GM18519 (cell line): ENCODE data around the gene PELI2.

Source experiments
- ATAC-seq: cut with Tn5 transposase; IDR thresholded peaks from one replicate; pipeline ENCODE4 v1.9.1; 2021; ENCODE audit warnings: mild to moderate bottlenecking, moderate library complexity; ENCODE audit not compliant: unreplicated experiment, low FRiP score

Gene PELI2

DNA sequence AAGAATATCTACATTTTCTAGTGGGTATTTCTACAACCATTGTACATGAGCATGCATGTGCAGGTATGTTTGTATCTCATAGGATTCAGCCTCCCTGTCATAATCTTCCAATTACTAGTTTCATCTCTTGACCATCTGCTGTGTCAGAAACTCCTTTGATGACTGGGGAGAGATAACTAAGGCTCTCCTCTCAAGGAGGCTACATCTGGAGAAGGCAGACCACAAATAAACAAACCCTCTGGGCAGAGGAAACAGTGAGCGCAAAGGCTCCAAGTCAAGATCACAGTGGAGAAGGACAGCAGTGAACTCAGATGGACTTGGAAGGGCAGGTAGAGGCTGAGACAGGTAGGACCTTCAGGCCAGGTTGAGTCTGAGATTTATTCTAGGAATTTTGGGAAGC lies 166.4 kb downstream of the PELI2 start:
- no peak for ATAC-seq

DNA sequence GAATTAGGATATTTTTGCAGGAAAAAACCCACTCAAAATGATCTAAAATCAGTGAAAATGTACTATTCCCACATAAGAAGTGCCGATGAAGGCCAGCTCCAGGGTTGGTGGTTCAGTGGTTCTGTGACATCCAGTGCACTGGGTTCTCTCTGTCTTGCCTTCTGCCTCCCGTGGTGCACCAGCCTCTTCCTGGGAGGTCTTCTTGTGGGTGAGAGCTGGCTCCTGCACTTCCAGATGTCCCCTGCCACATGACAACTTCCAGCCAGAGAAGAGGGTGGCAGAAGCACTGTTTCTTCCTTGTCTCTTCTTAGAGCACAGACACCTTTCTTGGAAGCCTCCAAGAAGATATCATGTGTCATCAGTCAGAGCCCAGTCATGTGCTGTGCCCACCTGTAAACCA lies 170.9 kb downstream of the PELI2 start:
- no peak for ATAC-seq

DNA sequence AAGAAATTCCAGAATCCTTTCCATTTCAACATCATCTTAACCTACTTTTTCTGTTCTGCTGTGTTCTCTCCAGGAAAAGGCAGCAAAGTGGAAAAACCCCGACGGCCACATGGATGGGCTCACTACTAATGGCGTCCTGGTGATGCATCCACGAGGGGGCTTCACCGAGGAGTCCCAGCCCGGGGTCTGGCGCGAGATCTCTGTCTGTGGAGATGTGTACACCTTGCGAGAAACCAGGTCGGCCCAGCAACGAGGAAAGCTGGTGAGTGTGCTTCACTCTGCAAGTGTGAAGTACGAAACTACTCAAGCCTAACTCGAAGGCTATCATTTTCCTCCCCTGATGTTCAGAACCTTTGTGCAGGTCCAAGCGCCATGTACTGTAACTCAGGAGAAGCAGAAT lies 172.0 kb downstream of the PELI2 start:
- ATAC-seq, result no peak

DNA sequence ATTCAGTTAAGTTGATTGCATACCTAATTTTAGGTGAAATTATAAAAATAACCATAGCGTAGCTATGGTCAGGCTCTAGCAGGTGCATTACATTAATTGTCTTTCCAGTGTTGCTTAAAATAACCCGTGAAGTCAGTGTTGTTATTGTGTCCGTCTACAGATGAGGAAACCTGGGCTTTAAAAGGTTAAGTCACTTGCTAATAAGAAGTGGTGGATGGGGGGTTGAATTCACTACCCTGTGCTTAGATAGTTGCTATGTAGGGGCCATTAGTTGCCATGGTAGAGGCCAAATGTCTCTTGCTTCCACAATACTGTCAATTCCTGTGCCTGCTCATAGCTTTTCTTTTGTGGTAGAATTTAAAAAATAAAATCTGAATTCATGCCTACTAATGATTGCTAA lies 174.8 kb downstream of the PELI2 start:
- no peak for ATAC-seq

DNA sequence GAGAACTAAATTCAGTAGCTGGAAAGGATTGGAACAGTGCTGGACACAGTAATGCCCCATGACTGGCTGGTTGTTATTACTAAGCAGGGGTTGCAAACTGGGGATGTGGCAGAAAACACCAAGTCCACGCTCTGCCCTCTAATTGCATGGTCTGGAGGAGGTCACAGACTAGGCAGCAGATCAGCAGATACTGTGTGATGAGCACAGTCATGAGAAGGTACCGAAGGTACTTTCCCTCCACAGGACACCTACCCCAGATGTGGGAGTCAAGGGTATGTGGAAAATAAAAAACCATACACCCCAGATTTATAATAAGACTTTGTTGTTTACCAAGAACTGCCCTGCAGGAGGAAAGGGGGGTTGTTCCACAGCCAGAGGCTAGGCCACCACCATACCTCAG lies 175.3 kb downstream of the PELI2 start:
- no peak for ATAC-seq

DNA sequence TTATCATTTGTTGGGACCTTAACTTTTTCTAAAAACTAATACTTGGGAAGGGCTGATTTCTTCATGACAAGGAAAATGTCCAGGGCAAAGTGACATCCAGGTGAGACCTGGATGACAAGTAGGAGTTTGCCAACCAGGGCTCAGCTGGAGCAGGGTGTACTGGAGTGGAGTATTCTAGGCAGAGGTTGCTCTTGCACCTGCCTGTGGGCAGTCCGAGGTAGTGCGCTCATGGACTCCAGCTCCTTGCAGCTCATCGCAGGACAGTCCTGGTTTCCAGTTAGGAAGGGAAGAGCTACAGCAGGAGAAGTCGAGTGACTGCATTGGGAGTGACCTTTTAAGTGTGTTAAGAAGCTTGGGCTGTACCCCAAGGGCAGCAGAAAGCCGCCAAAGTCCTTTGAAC lies 175.9 kb downstream of the PELI2 start:
- ATAC-seq, result no peak

DNA sequence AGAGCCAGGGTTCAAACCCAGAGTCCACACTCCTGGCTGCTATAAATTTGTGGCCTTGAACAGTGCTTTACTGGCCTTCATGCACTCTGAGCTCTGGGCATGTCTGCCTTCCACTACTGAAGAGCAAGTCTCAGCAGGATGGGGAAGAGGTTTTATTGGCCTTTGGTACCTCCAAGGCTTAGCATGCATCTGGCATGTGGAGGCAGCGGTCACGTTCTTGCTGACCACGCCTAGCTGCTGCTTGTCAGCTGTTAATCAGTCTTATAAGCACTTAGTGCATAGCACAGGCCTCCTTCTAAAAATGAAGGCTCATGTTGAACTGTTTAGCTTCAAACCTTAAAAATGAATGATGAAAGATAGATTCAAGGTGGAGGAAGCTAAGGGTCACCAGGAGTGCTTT lies 177.5 kb downstream of the PELI2 start:
- no peak for ATAC-seq

DNA sequence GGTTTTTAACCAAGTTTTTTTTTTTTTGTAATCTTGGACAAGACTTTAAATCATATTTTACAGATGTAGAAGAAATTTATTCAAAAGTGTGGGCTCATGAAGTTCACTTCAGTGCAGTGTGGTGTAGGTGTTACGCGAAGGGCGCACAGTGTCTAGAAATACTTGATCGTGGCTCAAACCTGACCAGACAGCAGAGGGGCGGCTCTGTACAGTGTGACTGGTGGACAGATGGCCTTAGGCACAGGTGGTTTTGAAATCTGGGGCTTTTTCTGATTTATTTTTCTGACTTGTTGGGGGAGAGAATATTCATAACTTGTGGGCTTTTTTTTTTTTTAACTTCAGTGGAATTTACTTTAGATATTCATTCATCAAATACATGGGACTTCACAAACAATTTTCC lies 179.2 kb downstream of the PELI2 start:
- ATAC-seq, result no peak

DNA sequence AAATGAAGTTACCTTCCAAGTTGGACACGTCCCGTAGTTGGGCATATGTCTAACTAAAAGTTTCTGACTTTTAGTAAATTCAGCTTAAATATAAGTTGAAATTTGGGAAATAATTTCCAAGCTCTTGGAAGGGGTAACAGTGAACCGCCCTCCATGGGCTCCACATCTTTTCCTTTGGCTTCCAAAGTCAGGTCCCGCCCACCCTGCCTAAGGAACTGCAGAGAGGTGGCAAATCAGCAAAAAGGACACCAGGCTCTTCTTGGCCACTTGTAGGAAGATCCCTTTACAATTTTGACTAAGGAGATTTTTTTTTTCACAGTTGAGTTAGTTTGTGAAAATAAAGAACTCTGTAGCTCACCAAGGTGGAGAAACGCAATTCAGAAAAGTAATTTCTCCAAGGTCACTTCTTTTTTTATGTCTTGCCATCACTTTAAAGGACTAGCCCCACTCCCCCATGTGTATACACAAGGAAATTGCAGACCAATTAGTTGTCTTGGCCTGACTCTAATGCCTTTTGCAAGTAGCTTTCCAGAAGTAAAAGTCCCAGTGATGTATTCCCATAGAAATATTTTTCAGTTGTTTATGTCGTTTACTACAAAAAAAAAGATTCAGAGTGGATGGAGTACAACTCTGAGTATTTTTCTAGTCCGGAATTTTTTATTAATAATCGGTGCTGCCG lies 181.2 kb downstream of the PELI2 start:
- no peak for ATAC-seq

DNA sequence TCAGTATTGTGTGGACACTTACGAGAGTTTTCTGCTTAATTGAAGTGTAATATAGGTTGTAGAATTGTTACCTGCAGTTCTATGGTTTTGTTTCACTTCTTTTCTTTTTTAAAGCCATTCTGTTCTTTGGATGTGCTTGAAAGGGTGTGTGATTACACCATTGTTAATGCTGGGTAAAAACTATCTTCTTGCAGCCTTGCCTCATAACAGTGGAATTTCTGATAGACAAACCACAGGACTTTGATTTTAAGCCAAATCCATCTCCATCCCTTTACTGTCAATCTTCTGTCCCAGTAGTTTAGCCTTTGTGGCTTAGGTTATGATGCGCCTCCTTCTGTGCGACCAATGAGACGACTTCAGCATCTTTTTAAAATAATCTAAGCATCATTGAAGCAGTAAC lies 182.3 kb downstream of the PELI2 start:
- no peak for ATAC-seq

DNA sequence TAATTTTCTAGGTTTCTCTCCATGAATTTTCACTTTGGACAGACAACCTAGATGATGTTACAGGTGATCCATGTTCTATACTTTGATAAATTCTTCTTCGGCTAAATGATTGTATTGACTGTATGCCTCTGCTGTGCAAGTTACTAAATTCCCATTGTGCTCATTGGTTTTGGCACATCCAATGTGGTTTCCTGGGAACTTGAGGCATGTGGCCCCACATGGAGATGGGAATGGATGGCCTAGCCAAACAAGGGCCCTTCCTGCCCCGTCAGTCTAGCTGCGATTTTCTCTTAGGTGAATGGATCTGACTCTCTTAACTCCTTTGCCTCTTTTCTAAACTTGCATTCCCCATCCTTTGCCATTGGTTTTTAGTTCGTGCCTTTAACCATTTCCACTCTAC lies 186.2 kb downstream of the PELI2 start:
- ATAC-seq, result no peak

DNA sequence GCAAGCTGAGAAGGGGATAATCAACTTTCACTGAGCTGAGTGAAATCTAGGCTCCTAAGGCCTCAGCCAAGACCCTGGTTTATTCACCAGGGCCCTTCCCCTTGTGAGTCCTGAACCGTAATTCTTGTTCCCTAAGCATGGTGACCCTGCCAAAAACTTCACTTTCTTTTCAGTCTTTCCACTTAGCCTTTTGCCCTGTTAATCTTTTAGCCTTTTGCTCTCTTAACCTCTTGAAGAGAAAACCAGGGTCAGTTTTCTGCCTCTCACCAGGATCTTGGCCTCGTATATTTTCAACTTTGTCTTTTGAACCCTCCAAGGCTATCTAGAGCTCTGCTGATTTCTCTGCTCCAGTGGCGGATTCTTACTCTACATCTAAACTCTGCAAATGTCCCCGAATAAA lies 191.0 kb downstream of the PELI2 start:
- no peak for ATAC-seq

DNA sequence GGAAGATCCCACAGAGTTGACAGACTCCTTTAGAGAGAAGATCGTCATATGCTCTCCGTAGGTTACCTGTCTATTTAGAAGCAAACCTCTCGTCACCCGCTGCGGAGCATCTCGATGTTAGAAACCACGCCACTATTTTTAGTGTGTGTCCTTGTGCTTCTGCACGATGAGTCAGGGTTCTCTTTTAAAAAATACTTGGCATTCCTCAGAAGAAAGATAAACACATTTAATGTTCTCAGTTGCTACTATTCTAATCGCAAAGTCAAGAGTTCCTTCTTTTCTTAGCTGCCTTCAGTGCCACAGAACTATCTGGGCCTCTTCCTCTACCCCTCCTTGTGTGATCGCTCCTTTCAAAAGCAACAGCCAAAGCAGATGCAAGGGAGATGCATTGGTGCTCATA lies 192.4 kb downstream of the PELI2 start:
- ATAC-seq, result no peak

DNA sequence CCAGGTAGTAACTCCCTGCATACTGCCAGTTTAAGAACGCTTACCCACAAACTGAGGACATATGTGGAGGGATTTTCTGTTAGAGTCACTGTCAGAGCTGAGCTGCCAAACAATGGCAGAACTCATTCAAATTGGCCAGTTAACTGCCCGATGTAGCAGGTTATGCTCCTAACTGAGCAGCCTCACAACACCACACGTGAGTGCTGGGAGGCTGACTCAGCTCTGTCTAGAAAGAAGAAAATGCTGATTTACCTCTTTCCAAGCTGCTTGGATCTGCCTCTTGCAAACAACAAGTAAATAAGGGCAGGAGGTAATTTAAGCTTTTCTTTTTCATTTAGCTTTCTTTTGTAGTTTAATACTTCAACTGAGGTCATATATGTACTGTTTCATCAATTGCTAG lies 195.6 kb downstream of the PELI2 start:
- no peak for ATAC-seq

DNA sequence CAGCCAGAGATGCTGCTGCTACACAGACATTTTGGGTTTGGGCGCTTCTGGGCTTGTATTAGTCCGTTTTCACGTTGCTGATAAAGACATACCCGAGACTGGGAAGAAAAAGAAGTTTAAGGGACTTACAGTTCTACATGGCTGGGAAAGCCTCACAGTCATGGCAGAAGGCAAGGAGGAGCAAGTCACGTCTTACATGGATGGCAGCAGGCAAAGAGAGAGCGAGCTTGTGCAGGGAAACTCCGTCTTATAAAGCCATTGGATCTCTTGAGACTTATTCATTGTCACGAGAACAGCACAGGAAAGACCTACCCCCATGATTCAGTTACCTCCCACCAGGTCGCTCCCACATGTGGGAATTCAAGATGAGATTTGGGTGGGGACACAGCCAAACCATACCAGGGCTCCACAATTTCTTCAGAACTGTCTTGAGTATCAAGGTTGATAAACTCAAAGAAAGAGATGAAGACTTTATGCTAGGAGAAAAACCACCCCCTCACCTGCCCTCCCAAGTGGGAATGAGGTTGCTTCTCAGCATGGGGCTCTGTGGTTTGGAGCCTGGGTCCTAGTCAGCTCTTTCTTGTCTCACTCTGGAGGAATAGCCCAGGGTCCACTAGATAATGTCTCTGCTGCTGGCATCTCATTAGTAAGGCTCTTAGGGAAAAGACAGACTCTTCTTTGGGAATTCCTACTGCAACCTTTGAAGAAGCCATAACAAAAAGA lies 200.3 kb downstream of the PELI2 start:
- no peak for ATAC-seq

DNA sequence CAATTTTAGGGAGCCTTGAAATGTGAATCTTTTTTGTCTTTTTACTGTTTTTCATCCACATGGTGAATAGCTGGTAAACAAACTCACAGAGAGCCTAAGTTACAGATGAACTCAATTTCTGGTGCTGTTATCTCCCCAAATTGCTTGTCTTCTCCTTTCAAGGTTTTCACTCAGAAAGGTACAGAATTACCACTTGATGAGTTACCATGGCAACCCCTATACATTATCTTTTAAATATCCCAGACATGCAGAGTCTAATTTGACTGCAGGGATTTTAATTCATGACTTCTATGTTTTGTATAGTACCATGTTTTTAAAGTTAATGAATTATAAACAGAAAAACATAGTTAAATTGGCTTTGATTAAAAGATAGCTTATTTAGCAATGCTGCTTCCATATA lies 203.7 kb downstream of the PELI2 start:
- ATAC-seq, result no peak

DNA sequence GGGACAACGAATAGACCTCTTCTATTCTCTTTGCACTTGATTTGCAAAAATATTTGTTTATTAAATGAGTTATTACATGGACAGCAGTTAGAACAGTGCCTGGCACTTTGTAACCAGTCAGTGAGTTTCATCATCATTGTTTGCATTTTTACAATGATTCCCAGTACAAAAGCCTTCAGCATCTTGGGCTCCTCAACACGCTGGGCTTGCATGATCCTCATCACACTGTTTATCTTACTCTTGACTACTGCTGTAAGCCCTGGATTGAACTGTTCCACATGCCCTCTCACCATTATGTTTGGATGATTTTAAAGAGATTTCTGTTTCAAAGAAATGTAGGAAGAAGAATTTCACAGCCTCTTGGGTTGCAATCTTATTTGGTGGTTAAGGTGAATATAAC lies 204.3 kb downstream of the PELI2 start:
- no peak for ATAC-seq

DNA sequence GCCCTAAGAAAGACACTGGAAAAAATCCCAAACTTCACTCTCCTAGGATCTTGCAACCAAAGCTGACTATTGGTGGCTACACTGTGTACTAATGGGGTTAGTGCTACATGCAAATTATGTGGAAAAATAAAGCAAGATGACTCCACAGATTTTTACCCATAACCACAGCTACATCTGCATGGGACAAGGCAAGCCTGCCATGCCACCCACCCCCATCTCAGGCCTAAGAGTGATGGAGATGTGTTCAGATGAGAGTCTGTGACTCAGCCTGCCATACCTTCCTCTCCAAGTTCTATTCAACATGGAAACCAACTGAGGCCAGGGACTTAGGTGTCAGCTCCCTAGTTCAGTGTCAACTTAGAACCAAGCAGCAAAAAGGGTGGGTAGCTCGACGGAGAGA lies 206.2 kb downstream of the PELI2 start:
- no peak for ATAC-seq

DNA sequence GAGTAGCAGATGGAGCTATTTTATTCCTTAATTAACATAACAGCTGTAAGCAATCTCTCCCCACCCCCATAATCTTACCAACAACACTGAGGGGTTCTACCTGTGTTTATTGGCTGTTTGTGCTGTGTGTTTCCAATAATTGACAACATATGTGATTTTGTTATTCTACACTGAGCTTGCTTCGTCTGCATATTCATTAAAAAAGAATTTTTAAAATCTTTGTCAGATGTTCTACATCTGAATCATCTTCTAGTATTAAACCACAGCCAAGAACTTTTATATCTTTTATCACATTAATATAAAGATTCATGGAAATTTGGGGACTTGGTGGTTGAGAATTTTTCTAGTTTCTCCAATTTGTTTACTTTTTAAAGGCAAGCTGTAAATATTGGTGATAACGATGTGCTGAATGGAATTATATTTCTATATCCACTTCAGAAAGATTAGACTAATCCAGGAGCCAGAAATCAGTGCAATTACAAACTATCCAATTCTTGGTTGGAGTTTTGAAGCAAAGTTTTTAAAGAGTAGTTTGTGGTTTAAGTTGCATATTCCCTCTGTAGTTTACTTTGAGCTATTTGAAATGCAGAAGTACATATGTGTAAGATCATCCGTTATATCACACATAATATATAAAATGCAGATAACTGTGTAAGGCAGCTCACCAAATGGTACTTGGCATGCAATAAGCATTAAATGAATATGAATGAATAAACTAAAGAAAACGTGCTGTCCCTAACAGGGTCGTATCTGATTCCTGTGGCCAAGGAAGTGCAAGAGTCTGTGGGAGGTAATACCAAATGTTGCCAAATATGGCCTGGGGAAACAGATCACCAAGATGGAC lies 206.9 kb downstream of the PELI2 start:
- no peak for ATAC-seq

DNA sequence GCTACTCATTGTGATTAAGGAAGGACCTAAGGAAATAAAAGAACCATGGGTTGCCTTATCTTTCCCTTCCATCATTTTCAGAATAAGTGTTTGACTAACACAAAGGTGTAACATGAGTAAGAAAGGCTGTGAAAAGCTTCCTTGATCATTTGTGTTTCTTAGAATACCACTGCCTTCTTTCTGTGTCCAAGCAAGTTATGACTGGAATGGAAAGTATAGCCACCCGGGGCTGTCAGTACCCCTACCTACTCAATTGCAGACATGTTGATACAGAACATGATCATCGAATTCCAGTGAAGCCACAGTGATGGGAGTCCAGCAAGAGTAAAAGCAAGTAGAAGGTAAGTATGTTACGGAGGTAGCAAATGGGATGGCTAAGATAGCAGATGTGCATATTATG lies 209.8 kb downstream of the PELI2 start:
- no peak for ATAC-seq

DNA sequence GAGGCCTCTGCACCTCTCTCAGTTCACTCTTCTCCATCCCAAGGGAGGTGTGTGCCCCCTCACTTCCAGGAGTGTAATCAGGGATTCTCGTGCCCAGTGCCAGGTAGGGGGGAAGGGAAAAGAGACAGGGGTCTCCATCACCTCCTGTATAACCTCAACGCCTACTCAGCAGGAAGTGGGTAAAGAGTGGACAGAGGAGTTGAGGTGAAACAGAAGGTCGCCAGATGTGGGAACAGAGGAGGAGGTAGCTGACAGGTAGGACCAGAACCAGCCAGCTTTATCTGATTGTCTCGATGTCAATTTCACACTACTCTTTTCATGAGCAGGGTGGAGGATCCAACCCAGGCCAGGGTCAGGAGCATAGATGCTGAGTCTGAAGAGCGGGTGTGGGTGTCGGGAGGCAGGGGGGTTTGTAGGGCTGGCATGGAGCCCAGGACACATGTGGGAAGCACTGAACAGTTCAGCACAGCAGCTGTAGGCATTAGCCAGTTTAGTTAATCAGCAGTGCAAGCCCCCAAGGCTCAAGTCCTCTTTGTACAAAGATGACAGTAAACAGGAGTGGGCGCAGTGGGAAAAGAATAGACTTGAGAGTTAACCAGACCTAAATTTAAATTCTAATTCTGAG lies 213.5 kb downstream of the PELI2 start:
- no peak for ATAC-seq
